HG03280 (cell line): Measurements from ENCODE around the gene KRT74.

ENCODE experiments used
- ATAC-seq: cut with Tn5 transposase; IDR thresholded peaks from one replicate; pipeline ENCODE4 v1.9.1; 2021; ENCODE audit warnings: mild to moderate bottlenecking, moderate library complexity; ENCODE audit not compliant: unreplicated experiment

Gene KRT74

GRCh38 chr12:52575948-52576347 is 2.3 kb upstream of the KRT74 start:
- ATAC-seq: no peak

GRCh38 chr12:52575256-52575655 is 1.6 kb upstream of the KRT74 start:
- no peak for ATAC-seq

- no peak for ATAC-seq
These were observed 337 bp downstream of the KRT74 start for GRCh38 chr12:52573306-52573705.

- no peak for ATAC-seq
These were observed 3.1 kb downstream of the KRT74 start for GRCh38 chr12:52570511-52570910.

GRCh38 chr12:52568111-52568510 is 5.5 kb downstream of the KRT74 start:
- no peak for ATAC-seq

- no peak for ATAC-seq
These were observed 6.8 kb downstream of the KRT74 start for GRCh38 chr12:52566847-52567291.

- no peak for ATAC-seq
These were observed 9.1 kb downstream of the KRT74 start for GRCh38 chr12:52564582-52564981.

GRCh38 chr12:52561880-52562449 is 11.7 kb downstream of the KRT74 start:
- ATAC-seq: no peak

GRCh38 chr12:52559979-52560378 is 13.7 kb downstream of the KRT74 start:
- ATAC-seq: no peak

- no peak for ATAC-seq
These were observed 14.7 kb downstream of the KRT74 start for GRCh38 chr12:52558781-52559445.

GRCh38 chr12:52557476-52557875 is 16.2 kb downstream of the KRT74 start:
- ATAC-seq: no peak

- no peak for ATAC-seq
These were observed 18.1 kb downstream of the KRT74 start for GRCh38 chr12:52555577-52555976.

- no peak for ATAC-seq
These were observed 20.9 kb downstream of the KRT74 start, which contains the start of gene KRT71 for GRCh38 chr12:52552681-52553195. Gene KRT71, minus strand, starts transcription at chr12:52553145. Its CDS starts 68 bp downstream, at chr12:52553077.

GRCh38 chr12:52552055-52552454 is 21.6 kb downstream of the KRT74 start:
- no peak for ATAC-seq

GRCh38 chr12:52551216-52551865 is 22.3 kb downstream of the KRT74 start:
- ATAC-seq: no peak

GRCh38 chr12:52546126-52546525 is 27.5 kb downstream of the KRT74 start:
- ATAC-seq: no peak

GRCh38 chr12:52543985-52544883 is 29.4 kb downstream of the KRT74 start:
- no peak for ATAC-seq

- ATAC-seq: no peak
These were observed 30.8 kb downstream of the KRT74 start for GRCh38 chr12:52542785-52543318.

- ATAC-seq: no peak
These were observed 31.5 kb downstream of the KRT74 start for GRCh38 chr12:52542157-52542556.

- no peak for ATAC-seq
These were observed 31.9 kb downstream of the KRT74 start for GRCh38 chr12:52541709-52542108.

- ATAC-seq: no peak
These were observed 33.1 kb downstream of the KRT74 start for GRCh38 chr12:52540531-52540930.
